Caco-2 (cell line): ENCODE data around the gene LSM3. TPM values are rescaled to one million over a fixed set of nuclear protein-coding genes. Genes with fewer than 3 reads are reported as not detected.
"Not testable (repeated sequence)": the region's sequence is repeated elsewhere in the genome, so short reads cannot be mapped to it uniquely, and the experiment has no call there.

Experiments used
- BruUV-seq: library from RNA; stranded (reverse); fragments of 400-500 nt; replicated peaks from 2 replicates; lab custom pipeline; 2021; lab: Mats Ljungman, UMichigan
- CTCF ChIA-PET: fragments of 300-600 bp; sonication (Branson Sonifier 250); formaldehyde crosslinking; loops from one replicate; lab custom pipeline; 2022; ENCODE audit warnings: antibody characterized with exemption; lab: Charles Lee
- POLR2A ChIA-PET: fragments of 300-600 bp; sonication (Branson Sonifier 250); formaldehyde crosslinking; loops from one replicate; lab custom pipeline; 2022; ENCODE audit warnings: antibody characterized with exemption; lab: Charles Lee
- DNase-seq, 2 experiments: peaks; one replicate each; pipeline versions ENCODE4 v3.0.0 to v3.0.0-alpha.2; 2020 to 2022
- H3K27me3 ChIP-seq: replicated peaks from 2 replicates; pipeline ENCODE4 v1.6.0; 2011; ENCODE audit warnings: low read length; ENCODE audit not compliant: control insufficient read depth, insufficient read depth
- H3K36me3 ChIP-seq: 2 replicates; pipeline ENCODE4 v1.5.1; 2011; ENCODE audit warnings: low read length; ENCODE audit not compliant: control insufficient read depth, insufficient read depth
- H3K4me1 ChIP-seq: fragments of 250-450 bp; sonication (Bioruptor Pico); 2 replicates; pipeline ENCODE4 v1.5.1; 2020; ENCODE audit warnings: mild to moderate bottlenecking
- H3K4me3 ChIP-seq: 2 replicates; pipeline ENCODE4 v1.5.1; 2011; ENCODE audit warnings: low read depth, mild to moderate bottlenecking, control low read depth, low read length
- H3K9me3 ChIP-seq: fragments of 250-450 bp; sonication (Bioruptor Pico); 2 replicates; pipeline ENCODE4 v1.5.1; 2020; ENCODE audit warnings: mild to moderate bottlenecking, moderate library complexity
- H3K27ac Mint-ChIP-seq: one replicate; pipeline ENCODE4 v1.8.0; 2022; ENCODE audit warnings: mixed read lengths; ENCODE audit not compliant: unreplicated experiment
- H3K27me3 Mint-ChIP-seq: one replicate; pipeline ENCODE4 v1.8.0; 2022; ENCODE audit warnings: mixed read lengths; ENCODE audit not compliant: insufficient read depth, unreplicated experiment
- H3K36me3 Mint-ChIP-seq: one replicate; pipeline ENCODE4 v1.8.0; 2022; ENCODE audit warnings: mild to moderate bottlenecking, mixed read lengths; ENCODE audit not compliant: insufficient read depth, unreplicated experiment
- H3K4me1 Mint-ChIP-seq: one replicate; pipeline ENCODE4 v1.8.0; 2022; ENCODE audit warnings: low read depth, mixed read lengths; ENCODE audit not compliant: unreplicated experiment
- H3K4me3 Mint-ChIP-seq: one replicate; pipeline ENCODE4 v1.8.0; 2022; ENCODE audit warnings: mild to moderate bottlenecking, moderate library complexity, mixed read lengths; ENCODE audit not compliant: unreplicated experiment
- H3K9me3 Mint-ChIP-seq: one replicate; pipeline ENCODE4 v1.8.0; 2022; ENCODE audit warnings: mixed read lengths; ENCODE audit not compliant: unreplicated experiment
- intact Hi-C: fragments of 100-400 bp; cut with micrococcal nuclease; formaldehyde crosslinking; loops from one replicate; pipeline ENCODE4 v1.10.0; 2022; ENCODE audit not compliant: unreplicated experiment
- total RNA-seq: library from RNA; stranded (reverse); gene quantifications from 2 replicates; pipeline ENCODE4 v1.2.3, GENCODE V29; 2022
- TF ChIP-seq, protein P1 (sequence below), 2 experiments: fragments of 200-600 bp in 1 of 2; IDR thresholded peaks; 1 replicate in 1 of 2; 2 replicates in 1 of 2; pipeline versions ENCODE4 v1.5.1 to v1.8.0; 2011 to 2022; ENCODE audit warnings: antibody characterized with exemption in 1 of 2, control low read depth in 1 of 2, inconsistent platforms in 1 of 2, low read depth in 1 of 2, low read length in 1 of 2, mild to moderate bottlenecking in 1 of 2, moderate library complexity in 1 of 2; ENCODE audit not compliant: insufficient read depth in 1 of 2, severe bottlenecking in 1 of 2, unreplicated experiment in 1 of 2

LSM3 gene
- total RNA-seq, 1 experiment from 2014 or later: 20.5 TPM

DNA sequence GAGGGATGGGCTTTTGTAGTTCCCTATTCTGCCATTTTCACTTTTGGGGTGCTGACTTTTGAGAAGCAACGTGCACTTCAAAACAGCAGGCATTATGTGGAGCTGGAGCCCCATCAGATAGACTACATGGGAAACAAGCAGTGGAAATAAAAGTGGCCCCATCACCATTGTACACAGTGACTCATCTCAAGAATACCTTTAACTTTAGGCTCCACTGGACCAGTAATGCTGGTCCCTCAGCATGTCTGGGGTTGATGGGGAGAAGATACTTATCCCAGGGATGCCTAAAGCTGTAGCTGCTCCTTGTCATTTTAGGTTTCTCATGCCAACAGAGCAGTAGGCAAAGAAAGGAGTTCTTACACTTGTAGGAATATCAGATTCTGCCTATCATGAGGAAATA, 45.0 kb downstream of the LSM3 start:
- CTCF ChIA-PET: interaction anchor here (2.0 kb wide), 1 partner anchor 20 kb away, joined by 11 read pairs; no protein-coding TSS in a partner anchor
- BruUV-seq: no TSS peak
- Mint-ChIP-seq H3K4me1 (peaks cover 52% of the 10 kb centered on the region), H3K36me3 (peaks cover 24% of the 10 kb centered on the region), H3K9me3 (peaks cover 33% of the 10 kb centered on the region), H3K27ac (peak overlapping the region; percentile 96), H3K4me3 (no peak overlapping the region), H3K27me3 (no peaks in the 10 kb centered on the region)
- TF ChIP-seq, protein P1, sequence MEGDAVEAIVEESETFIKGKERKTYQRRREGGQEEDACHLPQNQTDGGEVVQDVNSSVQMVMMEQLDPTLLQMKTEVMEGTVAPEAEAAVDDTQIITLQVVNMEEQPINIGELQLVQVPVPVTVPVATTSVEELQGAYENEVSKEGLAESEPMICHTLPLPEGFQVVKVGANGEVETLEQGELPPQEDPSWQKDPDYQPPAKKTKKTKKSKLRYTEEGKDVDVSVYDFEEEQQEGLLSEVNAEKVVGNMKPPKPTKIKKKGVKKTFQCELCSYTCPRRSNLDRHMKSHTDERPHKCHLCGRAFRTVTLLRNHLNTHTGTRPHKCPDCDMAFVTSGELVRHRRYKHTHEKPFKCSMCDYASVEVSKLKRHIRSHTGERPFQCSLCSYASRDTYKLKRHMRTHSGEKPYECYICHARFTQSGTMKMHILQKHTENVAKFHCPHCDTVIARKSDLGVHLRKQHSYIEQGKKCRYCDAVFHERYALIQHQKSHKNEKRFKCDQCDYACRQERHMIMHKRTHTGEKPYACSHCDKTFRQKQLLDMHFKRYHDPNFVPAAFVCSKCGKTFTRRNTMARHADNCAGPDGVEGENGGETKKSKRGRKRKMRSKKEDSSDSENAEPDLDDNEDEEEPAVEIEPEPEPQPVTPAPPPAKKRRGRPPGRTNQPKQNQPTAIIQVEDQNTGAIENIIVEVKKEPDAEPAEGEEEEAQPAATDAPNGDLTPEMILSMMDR (IDR thresholded peaks at IDR 0.05; ENCODE audit: insufficient read depth in 1 of 2, low read depth in 1 of 2, low read length in 1 of 2, severe bottlenecking in 1 of 2, unreplicated experiment in 1 of 2): no peak
- peaks cover 56% of the 10 kb centered on the region for H3K4me1 ChIP-seq
- DNase-seq: no peak
- H3K36me3 ChIP-seq: 0 out of 2 replicates have a peak, but pooled peaks cover 1% of the 10 kb centered on the region
- no peaks in the 10 kb centered on the region for H3K27me3 ChIP-seq
- POLR2A ChIA-PET: no interaction called here
- intact Hi-C loops: no loop called here
- peaks cover 25% of the 10 kb centered on the region for H3K9me3 ChIP-seq
- no peak overlapping the region for H3K4me3 ChIP-seq

DNA sequence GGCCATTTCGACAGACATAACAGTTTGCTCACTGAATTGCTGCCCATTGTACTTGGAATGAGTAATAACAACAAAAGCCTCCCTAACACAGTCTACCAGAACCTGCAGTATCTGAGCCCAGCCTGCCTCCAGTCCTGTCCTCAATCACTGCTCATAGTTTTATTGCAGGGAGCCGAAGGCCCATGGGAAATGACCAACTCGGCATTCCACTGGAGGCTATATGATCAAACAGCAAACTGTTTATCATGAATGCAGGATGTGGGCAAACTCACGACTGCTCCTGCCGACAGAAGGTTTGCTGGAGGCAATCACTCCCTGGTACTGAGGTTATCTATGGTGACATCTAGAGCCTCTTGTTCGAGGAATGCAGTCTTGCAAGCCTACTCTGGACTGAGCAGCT, 46.3 kb downstream of the LSM3 start:
- TF ChIP-seq, protein P1 (IDR thresholded peaks at IDR 0.05; ENCODE audit: insufficient read depth in 1 of 2, low read depth in 1 of 2, low read length in 1 of 2, severe bottlenecking in 1 of 2, unreplicated experiment in 1 of 2): no peak
- Histone ChIP-seq H3K4me3 (peak overlapping the region; percentile 8; the same call in 1 of the 2 replicates), H3K4me1 (peaks cover 69% of the 10 kb centered on the region), H3K27me3 (no peaks in the 10 kb centered on the region), H3K36me3 (0 out of 2 replicates have a peak, but pooled peaks cover 1% of the 10 kb centered on the region), H3K9me3 (peaks cover 25% of the 10 kb centered on the region)
- POLR2A ChIA-PET: interaction anchor here (0.9 to 1.5 kb wide), 2 partner anchors 20 to 22 kb away, joined by 5 to 6 read pairs; no protein-coding TSS in a partner anchor
- Mint-ChIP-seq H3K27me3 (no peaks in the 10 kb centered on the region), H3K27ac (peak overlapping the region; percentile 96), H3K36me3 (peaks cover 27% of the 10 kb centered on the region), H3K4me3 (peak overlapping the region; percentile 81), H3K9me3 (peaks cover 32% of the 10 kb centered on the region), H3K4me1 (peaks cover 56% of the 10 kb centered on the region)
- DNase-seq: peak; percentile 86 to 95
- intact Hi-C loops: loop anchor here (1.0 to 2.0 kb wide), 5 partner anchors 17 to 194 kb away; partner anchors contain the start of genes LSM3 and XPC
- no TSS peak for BruUV-seq
- CTCF ChIA-PET: interaction anchor here (1.5 to 2.2 kb wide), 2 partner anchors 22 to 46 kb away, joined by 4 to 10 read pairs; partner anchors contain the start of genes LSM3 and XPC

GRCh38 chr3:14225421-14225820, 46.8 kb downstream of the LSM3 start:
- TF ChIP-seq, protein P1 (IDR thresholded peaks at IDR 0.05; ENCODE audit: insufficient read depth in 1 of 2, low read depth in 1 of 2, low read length in 1 of 2, severe bottlenecking in 1 of 2, unreplicated experiment in 1 of 2): no peak
- peaks cover 32% of the 10 kb centered on the region for H3K36me3 Mint-ChIP-seq
- Histone ChIP-seq H3K9me3 (peaks cover 24% of the 10 kb centered on the region), H3K27me3 (no peaks in the 10 kb centered on the region), H3K4me1 (peaks cover 74% of the 10 kb centered on the region), H3K36me3 (0 out of 2 replicates have a peak, but pooled peaks cover 1% of the 10 kb centered on the region), H3K4me3 (peak overlapping the region; percentile 21)
- TSS peak; percentile 65 for BruUV-seq
- H3K4me1 Mint-ChIP-seq: peaks cover 61% of the 10 kb centered on the region
- peak overlapping the region; percentile 96 for H3K27ac Mint-ChIP-seq
- H3K9me3 Mint-ChIP-seq: peaks cover 32% of the 10 kb centered on the region
- DNase-seq: peak in 1 of 2 experiments; percentile 62
- H3K27me3 Mint-ChIP-seq: no peaks in the 10 kb centered on the region
- peak overlapping the region; percentile 81 for H3K4me3 Mint-ChIP-seq
- ChIA-PET POLR2A (interaction anchor here (0.6 to 1.5 kb wide), 5 partner anchors 8 to 205 kb away, joined by 3 to 6 read pairs (median 4); no protein-coding TSS in a partner anchor), CTCF (interaction anchor here (1.5 to 2.2 kb wide), 2 partner anchors 22 to 47 kb away, joined by 4 to 10 read pairs; partner anchors contain the start of genes LSM3 and XPC)
- intact Hi-C loops: loop anchor here (1.0 to 2.0 kb wide), 5 partner anchors 17 to 194 kb away; partner anchors contain the start of genes LSM3 and XPC

DNA sequence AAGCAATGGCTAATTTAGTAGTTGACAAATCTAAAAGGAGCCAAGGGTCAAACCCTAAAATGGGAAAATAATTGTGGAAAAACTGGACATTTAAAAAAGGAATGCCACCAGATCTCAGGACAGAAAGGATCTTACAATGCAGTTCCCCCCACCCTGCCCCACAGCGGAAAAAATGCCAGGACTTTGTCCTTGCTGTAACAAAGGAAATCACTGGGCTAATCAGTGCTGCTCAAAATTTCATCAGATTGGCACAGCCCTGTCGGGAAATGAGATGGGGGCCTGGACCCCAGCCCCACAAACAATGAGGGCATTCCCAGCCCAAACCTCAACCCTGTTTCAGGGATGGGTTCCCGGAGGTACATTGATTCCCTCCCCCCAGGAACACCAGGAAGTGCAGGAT, 47.7 kb downstream of the LSM3 start:
- H3K36me3 Mint-ChIP-seq: peaks cover 41% of the 10 kb centered on the region

More for the DNA sequence above, 47.7 kb downstream of the LSM3 start:
- H3K36me3 ChIP-seq, H3K4me3 ChIP-seq, intact Hi-C loops, BruUV-seq, H3K27me3 ChIP-seq, H3K27me3 Mint-ChIP-seq, DNase-seq: not testable (repeated sequence)
- H3K27ac Mint-ChIP-seq: peak overlapping the region; percentile 96
- Histone ChIP-seq H3K4me1 (peaks cover 83% of the 10 kb centered on the region), H3K9me3 (peaks cover 15% of the 10 kb centered on the region)
- ChIA-PET POLR2A (interaction anchor here (0.8 to 1.5 kb wide), 2 partner anchors 23 to 39 kb away, joined by 3 to 6 read pairs; no protein-coding TSS in a partner anchor), CTCF (interaction anchor here (1.5 to 2.2 kb wide), 2 partner anchors 23 to 48 kb away, joined by 4 to 10 read pairs; partner anchors contain the start of genes LSM3 and XPC)
- H3K4me3 Mint-ChIP-seq: peak overlapping the region; percentile 81
- H3K4me1 Mint-ChIP-seq: peaks cover 70% of the 10 kb centered on the region
- H3K9me3 Mint-ChIP-seq: peaks cover 34% of the 10 kb centered on the region
